Activated naive CD8-positive, alpha-beta T cell treated with anti-CD3 and anti-CD28 coated beads, Interleukin-2, amount 10 ng/mL, durations not matched to agents 7 days and 5 days (primary cell): ENCODE data around the gene POLA1. TPM values are rescaled to one million over a fixed set of nuclear protein-coding genes. Genes with fewer than 3 reads are reported as not detected.
A peak's percentile ranks its signal among the peaks of the same experiment; 100 is the strongest.
"Not testable (repeated sequence)": the region's sequence is repeated elsewhere in the genome, so short reads cannot be mapped to it uniquely, and the experiment has no call there.

Experiments used
- ATAC-seq: fragments of 150-1000 bp; cut with Tn5 transposase; one replicate; pipeline ENCODE4 v1.10.0; 2021; ENCODE audit warnings: low read depth, moderate library complexity
- POLR2A ChIA-PET: fragments of 350-600 bp; sonication (Branson Sonifier 250); formaldehyde crosslinking; loops from one replicate; lab custom pipeline; 2021; ENCODE audit warnings: antibody characterized with exemption; lab: Charles Lee
- DNase-seq: peaks from one replicate; pipeline ENCODE4 v3.0.0; 2021
- H3K27ac Mint-ChIP-seq: one replicate; pipeline ENCODE4 v1.8.0; 2022; ENCODE audit warnings: mild to moderate bottlenecking, mixed read lengths
- H3K27me3 Mint-ChIP-seq: one replicate; pipeline ENCODE4 v1.8.0; 2022; ENCODE audit warnings: mild to moderate bottlenecking, moderate library complexity, mixed read lengths
- H3K36me3 Mint-ChIP-seq: one replicate; pipeline ENCODE4 v1.8.0; 2021; ENCODE audit warnings: mild to moderate bottlenecking, mixed read lengths
- H3K4me1 Mint-ChIP-seq: one replicate; pipeline ENCODE4 v1.8.0; 2021; ENCODE audit warnings: mixed read lengths
- H3K4me3 Mint-ChIP-seq: one replicate; pipeline ENCODE4 v1.8.0; 2022; ENCODE audit warnings: mild to moderate bottlenecking, moderate library complexity, mixed read lengths
- H3K9me3 Mint-ChIP-seq: one replicate; pipeline ENCODE4 v1.8.0; 2021; ENCODE audit warnings: mixed read lengths
- total RNA-seq, 2 experiments: library from RNA; stranded (reverse); gene quantifications; one replicate each; pipeline ENCODE4 v1.2.3, GENCODE V29; 2021

The POLA1 gene
- total RNA-seq, 2 experiments from 2014 or later = 24.0 to 24.3 TPM

GRCh38 chrX:24846550-24847150 lies 152.9 kb downstream of the POLA1 start:
- no peaks in the 10 kb centered on the region for H3K9me3 Mint-ChIP-seq
- no peak for ATAC-seq

DNA sequence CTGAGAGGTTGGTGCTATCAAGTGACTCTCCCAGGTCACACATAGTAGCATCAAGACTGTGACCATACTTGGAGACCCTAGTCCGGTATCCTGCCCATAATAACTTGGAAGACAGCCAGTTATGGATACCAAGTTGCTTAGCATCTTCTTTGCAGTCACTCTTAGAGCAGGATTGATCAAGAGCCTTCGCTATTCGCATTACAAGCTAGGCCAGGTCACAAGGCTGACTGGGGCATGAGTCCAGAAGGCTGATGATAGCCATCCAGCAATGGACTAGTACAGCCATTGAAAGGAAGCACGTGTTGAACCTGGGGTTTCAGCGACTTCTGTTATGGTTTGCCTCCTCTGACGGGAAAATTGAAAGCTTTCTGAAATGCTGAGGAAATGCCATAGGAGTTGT lies 157.6 kb downstream of the POLA1 start:
- Mint-ChIP-seq H3K36me3 (peaks cover 9% of the 10 kb centered on the region), H3K27me3 (no peaks in the 10 kb centered on the region), H3K4me1 (no peaks in the 10 kb centered on the region), H3K9me3 (no peaks in the 10 kb centered on the region), H3K4me3 (no peak overlapping the region), H3K27ac (no peak overlapping the region)
- DNase-seq = no peak
- POLR2A ChIA-PET = no interaction called here
- no peak for ATAC-seq

More at GRCh38 chrX:24846550-24847150, 152.9 kb downstream of the POLA1 start:
- no peak overlapping the region for H3K27ac Mint-ChIP-seq
- POLR2A ChIA-PET = no interaction called here
- H3K27me3 Mint-ChIP-seq = no peaks in the 10 kb centered on the region
- DNase-seq = no peak
- H3K4me3 Mint-ChIP-seq = no peak overlapping the region
- peaks cover 4% of the 10 kb centered on the region for H3K36me3 Mint-ChIP-seq
- H3K4me1 Mint-ChIP-seq = no peaks in the 10 kb centered on the region

GRCh38 chrX:24851780-24852179 lies 158.1 kb downstream of the POLA1 start:
- H3K4me3 Mint-ChIP-seq = no peak overlapping the region
- no peaks in the 10 kb centered on the region for H3K27me3 Mint-ChIP-seq
- POLR2A ChIA-PET = no interaction called here
- ATAC-seq (no peak), DNase-seq (no peak)
- H3K27ac Mint-ChIP-seq = peak overlapping the region; percentile 42
- no peaks in the 10 kb centered on the region for H3K4me1 Mint-ChIP-seq
- H3K36me3 Mint-ChIP-seq = peaks cover 9% of the 10 kb centered on the region
- no peaks in the 10 kb centered on the region for H3K9me3 Mint-ChIP-seq

DNA sequence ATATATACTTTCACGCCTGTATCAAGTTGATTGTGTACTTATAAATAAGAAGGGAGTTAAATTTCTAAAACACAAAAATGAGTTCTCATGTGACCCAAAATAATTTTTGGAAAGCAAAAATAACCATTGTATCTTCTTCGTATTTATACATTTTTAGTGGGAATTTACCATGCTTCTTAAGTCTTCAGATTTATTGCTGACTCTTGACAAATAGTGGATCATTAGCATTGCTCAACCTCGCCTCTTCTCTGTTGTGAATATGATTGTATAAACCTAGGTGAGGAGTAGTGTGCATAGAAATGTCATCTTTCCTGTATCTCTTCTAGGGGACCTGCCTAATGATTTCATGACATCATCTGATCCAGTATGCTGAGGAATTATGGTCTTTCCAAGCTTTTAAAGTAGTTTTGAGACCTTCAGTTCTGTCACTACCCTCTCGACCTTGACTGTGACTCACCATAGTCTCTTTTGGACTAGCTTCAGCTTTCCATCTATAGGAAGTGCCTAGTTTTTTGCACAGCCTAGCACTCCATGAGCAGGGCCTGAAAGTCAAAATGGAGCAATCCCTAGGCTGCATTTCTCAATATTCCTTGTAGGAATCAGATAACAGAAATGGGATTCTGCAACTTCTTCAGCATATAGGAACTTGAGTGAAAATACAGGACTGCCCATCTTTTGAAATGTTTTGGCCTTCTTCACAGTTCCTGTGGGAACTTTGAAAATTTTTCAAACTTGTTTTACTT lies 164.5 kb downstream of the POLA1 start:
- no peaks in the 10 kb centered on the region for H3K4me1 Mint-ChIP-seq
- no peaks in the 10 kb centered on the region for H3K9me3 Mint-ChIP-seq
- peaks cover 10% of the 10 kb centered on the region for H3K36me3 Mint-ChIP-seq
- no peak for DNase-seq
- no peak overlapping the region for H3K4me3 Mint-ChIP-seq
- H3K27ac Mint-ChIP-seq = no peak overlapping the region
- H3K27me3 Mint-ChIP-seq = no peaks in the 10 kb centered on the region
- POLR2A ChIA-PET = no interaction called here
- ATAC-seq = no peak

- Mint-ChIP-seq H3K27me3 (no peaks in the 10 kb centered on the region), H3K27ac (no peak overlapping the region), H3K4me1 (no peaks in the 10 kb centered on the region), H3K4me3 (no peak overlapping the region), H3K9me3 (no peaks in the 10 kb centered on the region), H3K36me3 (peaks cover 10% of the 10 kb centered on the region)
- ATAC-seq (no peak), DNase-seq (no peak)
- POLR2A ChIA-PET = no interaction called here
These were observed 165.6 kb downstream of the POLA1 start for GRCh38 chrX:24859211-24859841.

DNA sequence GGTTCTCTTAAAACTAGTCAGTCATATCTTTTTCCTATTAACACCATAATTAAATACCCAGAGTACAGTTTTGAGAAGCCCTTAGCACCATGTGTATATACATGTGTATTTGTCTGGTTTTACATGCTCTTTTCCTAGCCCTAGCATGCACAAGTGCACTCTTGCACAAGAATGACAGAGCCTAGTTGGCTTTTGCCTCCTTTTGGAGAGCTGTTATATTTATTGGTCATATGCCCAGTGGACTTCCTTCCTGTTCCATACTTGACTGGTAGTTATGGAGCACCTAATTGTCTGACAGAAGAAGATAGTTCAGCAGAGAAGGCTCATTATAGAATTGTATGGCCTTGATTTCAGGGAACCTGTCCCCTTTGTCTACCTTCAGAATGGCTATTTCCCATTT lies 166.4 kb downstream of the POLA1 start:
- Mint-ChIP-seq H3K27me3 (no peaks in the 10 kb centered on the region), H3K4me1 (no peaks in the 10 kb centered on the region), H3K9me3 (no peaks in the 10 kb centered on the region), H3K27ac (no peak overlapping the region), H3K4me3 (no peak overlapping the region), H3K36me3 (peaks cover 10% of the 10 kb centered on the region)
- no peak for ATAC-seq
- POLR2A ChIA-PET = no interaction called here
- no peak for DNase-seq

DNA sequence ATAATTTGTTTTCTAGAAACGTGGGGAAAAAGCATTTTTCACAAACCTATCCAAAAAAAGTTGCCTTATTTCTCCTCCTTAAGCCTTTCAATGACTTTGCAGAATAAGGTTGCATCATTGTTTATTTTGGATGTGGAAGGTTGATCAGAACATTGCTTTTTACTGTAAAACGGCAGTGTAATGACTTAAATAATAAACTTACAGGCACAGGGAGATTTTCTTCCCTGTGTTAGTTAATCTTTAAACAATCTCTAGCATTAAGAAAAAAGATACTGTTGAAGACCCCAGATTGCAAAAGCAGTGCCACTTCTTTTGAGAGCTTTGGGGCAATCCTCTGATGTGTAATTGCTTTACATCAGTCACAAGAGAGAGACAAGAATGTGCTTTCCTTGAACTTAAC lies 168.6 kb downstream of the POLA1 start:
- Mint-ChIP-seq H3K4me3 (no peak overlapping the region), H3K27me3 (no peaks in the 10 kb centered on the region), H3K36me3 (peaks cover 8% of the 10 kb centered on the region), H3K9me3 (no peaks in the 10 kb centered on the region), H3K4me1 (no peaks in the 10 kb centered on the region), H3K27ac (no peak overlapping the region)
- ATAC-seq = no peak
- POLR2A ChIA-PET = no interaction called here
- no peak for DNase-seq

DNA sequence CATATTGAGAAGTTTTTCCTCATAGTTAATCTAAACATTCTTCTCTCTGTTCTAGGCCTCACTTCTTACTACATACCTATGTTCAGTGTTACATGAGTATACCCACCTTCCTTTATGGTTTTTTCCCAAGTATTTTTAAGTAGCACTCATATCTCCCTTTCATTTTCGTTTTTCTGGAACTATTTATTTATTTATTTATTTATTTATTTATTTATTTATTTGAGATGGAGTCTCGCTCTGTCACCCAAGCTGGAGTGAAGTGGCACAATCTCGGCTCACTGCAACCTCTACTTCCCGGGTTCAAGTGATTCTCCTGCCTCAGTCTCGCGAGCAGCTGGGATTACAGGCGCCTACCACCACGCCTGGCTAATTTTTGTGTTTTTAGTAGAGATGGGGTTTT lies 170.1 kb downstream of the POLA1 start:
- POLR2A ChIA-PET, H3K4me3 Mint-ChIP-seq, H3K36me3 Mint-ChIP-seq, DNase-seq, H3K27ac Mint-ChIP-seq, H3K4me1 Mint-ChIP-seq, ATAC-seq, H3K9me3 Mint-ChIP-seq, H3K27me3 Mint-ChIP-seq: not testable (repeated sequence)

- no peak overlapping the region for H3K27ac Mint-ChIP-seq
- no peaks in the 10 kb centered on the region for H3K9me3 Mint-ChIP-seq
These were observed 176.4 kb downstream of the POLA1 start for GRCh38 chrX:24870143-24870542.

DNA sequence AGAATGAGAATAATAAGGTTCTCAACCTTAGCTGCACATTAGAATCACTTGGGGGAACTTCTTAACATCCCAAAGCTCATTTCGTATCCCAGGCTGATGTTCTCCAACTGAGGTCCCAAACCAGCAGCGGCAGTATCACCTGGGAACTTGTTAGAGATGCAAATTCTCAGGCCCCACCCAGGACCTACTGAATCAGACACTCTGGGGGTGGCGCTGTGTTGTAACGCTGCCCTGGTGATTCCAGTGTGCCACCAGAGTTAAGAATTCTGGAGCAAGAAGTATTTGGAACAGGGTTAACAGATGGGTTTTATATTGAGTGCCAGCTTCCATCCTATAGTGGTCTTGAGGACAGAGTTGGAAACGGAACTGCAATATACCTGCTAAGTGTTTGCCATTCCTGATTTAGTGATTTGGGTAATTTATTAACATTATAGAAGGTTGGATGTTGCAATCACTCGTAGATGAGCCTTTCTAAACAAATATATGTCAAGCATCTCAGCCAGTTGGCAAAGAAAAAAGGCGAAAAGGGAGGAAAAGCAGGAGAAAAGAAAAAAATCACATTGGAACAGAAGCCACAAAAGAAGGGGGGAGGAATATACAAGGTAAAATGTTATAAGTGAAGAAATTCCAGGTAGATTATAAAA lies 181.0 kb downstream of the POLA1 start:
- no peak overlapping the region for H3K27ac Mint-ChIP-seq
- ATAC-seq (no peak), DNase-seq (no peak)
- POLR2A ChIA-PET = no interaction called here
- H3K4me3 Mint-ChIP-seq = no peak overlapping the region
- H3K9me3 Mint-ChIP-seq = no peaks in the 10 kb centered on the region
- H3K4me1 Mint-ChIP-seq = peaks cover 3% of the 10 kb centered on the region
- peaks cover under 1% of the 10 kb centered on the region for H3K36me3 Mint-ChIP-seq
- H3K27me3 Mint-ChIP-seq = no peaks in the 10 kb centered on the region

More at GRCh38 chrX:24870143-24870542, 176.4 kb downstream of the POLA1 start:
- POLR2A ChIA-PET = no interaction called here
- H3K4me1 Mint-ChIP-seq = no peaks in the 10 kb centered on the region
- H3K27me3 Mint-ChIP-seq = no peaks in the 10 kb centered on the region
- ATAC-seq = no peak
- no peak overlapping the region for H3K4me3 Mint-ChIP-seq
- H3K36me3 Mint-ChIP-seq = peaks cover 2% of the 10 kb centered on the region
- no peak for DNase-seq

GRCh38 chrX:24876530-24877287 lies 183.0 kb downstream of the POLA1 start:
- POLR2A ChIA-PET = no interaction called here
- Mint-ChIP-seq H3K27me3 (no peaks in the 10 kb centered on the region), H3K9me3 (no peaks in the 10 kb centered on the region), H3K27ac (no peak overlapping the region), H3K36me3 (peaks cover 3% of the 10 kb centered on the region), H3K4me3 (no peak overlapping the region), H3K4me1 (peaks cover 3% of the 10 kb centered on the region)
- ATAC-seq = no peak
- DNase-seq = no peak

DNA sequence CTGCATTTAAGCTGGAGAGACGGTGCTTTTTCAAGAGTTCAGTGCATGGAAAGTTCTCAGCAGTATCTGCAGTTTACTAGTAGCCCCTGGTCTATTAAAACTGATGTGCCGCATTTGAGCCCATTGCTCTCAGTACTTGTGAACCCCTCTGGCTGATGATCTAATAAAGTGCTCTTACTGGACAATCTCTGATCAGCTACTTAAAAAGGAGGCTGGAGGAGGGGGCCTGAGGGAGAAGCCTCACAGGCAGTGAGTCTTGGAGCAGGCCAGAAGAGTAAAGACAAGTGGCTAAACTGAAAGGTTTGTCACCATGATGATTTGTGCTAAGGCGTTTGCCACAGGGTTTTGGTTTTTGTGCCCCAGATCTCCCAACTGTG lies 183.6 kb downstream of the POLA1 start:
- H3K4me1 Mint-ChIP-seq = peaks cover 3% of the 10 kb centered on the region
- no peak for ATAC-seq
- H3K27me3 Mint-ChIP-seq = no peaks in the 10 kb centered on the region
- no peaks in the 10 kb centered on the region for H3K9me3 Mint-ChIP-seq
- H3K27ac Mint-ChIP-seq = no peak overlapping the region
- no peak for DNase-seq
- no peak overlapping the region for H3K4me3 Mint-ChIP-seq
- POLR2A ChIA-PET = no interaction called here
- peaks cover 6% of the 10 kb centered on the region for H3K36me3 Mint-ChIP-seq
